Stimulated activated CD8-positive, alpha-beta memory T cell treated with anti-CD3 and anti-CD28 coated beads, Interleukin-4, amount 100 ng/mL, for 1 hour (primary cell): ENCODE data around the gene MYO5A.

Experiments
- DNase-seq, 2 donors: peaks; one replicate each; pipeline ENCODE4 v3.0.0-alpha.2; 2020; ENCODE audit warnings: low read depth in 2 of 2, low spot score in 1 of 2

Gene MYO5A

GRCh38 chr15:52263563-52264282 is 265.0 kb downstream of the MYO5A start:
- DNase-seq, result no peak

GRCh38 chr15:52262364-52262763 is 266.3 kb downstream of the MYO5A start:
- DNase-seq, result no peak

GRCh38 chr15:52261498-52262242 is 267.0 kb downstream of the MYO5A start:
- no peak for DNase-seq

- DNase-seq, result no peak
These were observed 267.7 kb downstream of the MYO5A start for GRCh38 chr15:52261026-52261425.

GRCh38 chr15:52259503-52259902 is 269.2 kb downstream of the MYO5A start:
- no peak for DNase-seq

- no peak for DNase-seq
These were observed 270.2 kb downstream of the MYO5A start for GRCh38 chr15:52258461-52258860.

GRCh38 chr15:52257734-52258062 is 271.0 kb downstream of the MYO5A start:
- no peak for DNase-seq
